Ishikawa (cell line): ENCODE data around the gene TLCD1.

Experiments
- CEBPB ChIP-seq: IDR thresholded peaks from 2 replicates; pipeline ENCODE4 v1.6.1; 2012
- FOXM1 ChIP-seq: IDR thresholded peaks from 2 replicates; pipeline ENCODE4 v1.6.1; 2012; ENCODE audit warnings: low read depth, borderline replicate concordance
- NFIC ChIP-seq: IDR thresholded peaks from 2 replicates; pipeline ENCODE4 v1.6.1; 2012
- RAD21 ChIP-seq: IDR thresholded peaks from 2 replicates; pipeline ENCODE4 v1.6.1; 2012; ENCODE audit warnings: low read depth
- REST ChIP-seq: IDR thresholded peaks from 2 replicates; pipeline ENCODE4 v1.6.1; 2012; ENCODE audit warnings: low read depth, mild to moderate bottlenecking
- TCF12 ChIP-seq: IDR thresholded peaks from 2 replicates; pipeline ENCODE4 v1.6.1; 2012; ENCODE audit warnings: low read depth
- YY1 ChIP-seq: IDR thresholded peaks from 2 replicates; pipeline ENCODE4 v1.6.1; 2012; ENCODE audit warnings: low read depth
- ZBTB7A ChIP-seq: IDR thresholded peaks from 2 replicates; pipeline ENCODE4 v1.6.1; 2012; ENCODE audit warnings: low read depth
- TF ChIP-seq, protein P1 (sequence below): IDR thresholded peaks from 2 replicates; pipeline ENCODE4 v1.6.1; 2012

DNA sequence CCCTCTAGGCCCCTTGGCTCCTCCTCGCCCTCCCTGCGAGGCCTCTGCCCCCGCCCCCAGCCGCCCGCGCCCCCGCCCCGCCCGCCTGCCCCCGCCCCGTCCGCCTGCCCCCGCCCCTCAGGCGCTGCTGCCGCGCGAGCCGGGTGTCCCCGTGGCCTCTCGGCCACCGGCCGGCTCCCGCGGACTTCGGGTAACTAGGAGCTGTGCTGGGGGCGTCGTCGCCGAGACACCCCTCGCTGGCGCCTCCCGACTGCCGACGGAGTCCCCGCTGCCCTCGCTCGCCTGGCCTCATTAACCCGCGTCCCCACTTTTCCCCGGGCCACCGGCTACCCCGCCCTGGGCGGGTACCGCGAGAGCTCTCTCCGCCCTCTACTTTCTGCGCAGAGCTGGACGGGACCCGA lies at the start of gene TLCD1:
- TF ChIP-seq REST: no peak
- TF ChIP-seq, protein P1, sequence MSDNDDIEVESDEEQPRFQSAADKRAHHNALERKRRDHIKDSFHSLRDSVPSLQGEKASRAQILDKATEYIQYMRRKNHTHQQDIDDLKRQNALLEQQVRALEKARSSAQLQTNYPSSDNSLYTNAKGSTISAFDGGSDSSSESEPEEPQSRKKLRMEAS: no peak
- TF ChIP-seq FOXM1: no peak
- TF ChIP-seq RAD21: no peak
- no peak for TF ChIP-seq TCF12
- no peak for TF ChIP-seq YY1
- no peak for TF ChIP-seq CEBPB
- no peak for TF ChIP-seq ZBTB7A
- no peak for TF ChIP-seq NFIC
